Spleen (tissue), 7 donors: Measurements from ENCODE around the gene ATG4C.

Experiments
- POLR2A ChIP-seq, 3 donors: fragments of 450-650 bp; IDR thresholded peaks; one replicate each; pipeline ENCODE4 v1.5.1; 2017; ENCODE audit warnings: antibody characterized with exemption in 3 of 3, mild to moderate bottlenecking in 1 of 3
- TF ChIP-seq, protein P1 (sequence below), 11 experiments: fragments of 200-600 bp in 7 of 11; fragments of 450-650 bp in 4 of 11; sonication (generic) in 4 of 11; IDR thresholded peaks in 8 of 11; conservative IDR thresholded peaks in 3 of 11; 1 replicate in 7 of 11; 2 replicates in 4 of 11; pipeline versions ENCODE4 v1.4.0 to v1.8.0; 2016 to 2021; ENCODE audit warnings: antibody characterized with exemption in 11 of 11, inconsistent platforms in 4 of 11, mild to moderate bottlenecking in 1 of 11
- donor health status: DM: no; HTN: no; CAD: no; lungs with moderate emphysema.
- donor health status: DM: no; HTN: no; CAD: no.
- donor health status: DM: no; HTN: no; CAD: no.

DNA sequence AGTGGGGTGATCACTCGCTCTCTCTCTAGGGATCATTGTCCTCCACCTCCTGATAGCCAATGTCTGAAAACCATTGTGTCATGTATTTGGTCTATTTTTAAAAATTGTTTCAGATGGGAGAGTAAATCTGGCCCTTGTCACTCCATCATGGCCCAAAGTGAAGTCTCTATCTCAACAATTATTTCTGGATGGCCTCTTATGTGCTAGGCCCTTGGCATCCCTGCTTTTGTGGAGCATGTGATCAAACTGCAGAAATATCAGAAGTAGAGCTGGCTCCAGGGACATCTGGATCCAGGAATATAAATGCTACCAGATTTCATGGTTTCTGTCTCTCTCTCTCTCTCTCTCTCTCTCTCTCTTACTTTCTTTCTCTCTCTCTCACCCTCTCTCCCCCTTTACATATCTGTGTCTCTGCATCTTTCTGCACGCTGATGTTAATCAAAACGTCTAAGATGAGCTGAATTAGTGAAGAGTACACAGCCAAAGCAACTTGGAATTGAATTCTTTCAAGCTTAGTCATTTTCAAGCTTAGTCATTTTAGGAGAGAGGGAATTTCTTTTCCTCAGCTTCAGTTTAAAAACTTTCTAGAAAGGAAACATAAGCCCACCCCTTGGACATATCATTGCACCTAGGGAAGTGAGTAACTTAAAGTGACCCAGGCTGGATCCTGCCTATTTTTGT is 48.3 kb upstream of the ATG4C start:
- TF ChIP-seq, protein P1, sequence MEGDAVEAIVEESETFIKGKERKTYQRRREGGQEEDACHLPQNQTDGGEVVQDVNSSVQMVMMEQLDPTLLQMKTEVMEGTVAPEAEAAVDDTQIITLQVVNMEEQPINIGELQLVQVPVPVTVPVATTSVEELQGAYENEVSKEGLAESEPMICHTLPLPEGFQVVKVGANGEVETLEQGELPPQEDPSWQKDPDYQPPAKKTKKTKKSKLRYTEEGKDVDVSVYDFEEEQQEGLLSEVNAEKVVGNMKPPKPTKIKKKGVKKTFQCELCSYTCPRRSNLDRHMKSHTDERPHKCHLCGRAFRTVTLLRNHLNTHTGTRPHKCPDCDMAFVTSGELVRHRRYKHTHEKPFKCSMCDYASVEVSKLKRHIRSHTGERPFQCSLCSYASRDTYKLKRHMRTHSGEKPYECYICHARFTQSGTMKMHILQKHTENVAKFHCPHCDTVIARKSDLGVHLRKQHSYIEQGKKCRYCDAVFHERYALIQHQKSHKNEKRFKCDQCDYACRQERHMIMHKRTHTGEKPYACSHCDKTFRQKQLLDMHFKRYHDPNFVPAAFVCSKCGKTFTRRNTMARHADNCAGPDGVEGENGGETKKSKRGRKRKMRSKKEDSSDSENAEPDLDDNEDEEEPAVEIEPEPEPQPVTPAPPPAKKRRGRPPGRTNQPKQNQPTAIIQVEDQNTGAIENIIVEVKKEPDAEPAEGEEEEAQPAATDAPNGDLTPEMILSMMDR (IDR thresholded peaks at IDR 0.05 in 8 of 11, conservative IDR thresholded peaks at IDR 0.05 in 3 of 11) = no peak
- TF ChIP-seq POLR2A (IDR thresholded peaks at IDR 0.05) = no peak
